Epithelial cell of proximal tubule (primary cell): Measurements from ENCODE around the gene ESX1. TPM values are rescaled to one million over a fixed set of nuclear protein-coding genes. Genes with fewer than 3 reads are reported as not detected.

Experiments
- DNase-seq: peaks from one replicate; pipeline ENCODE4 v3.0.0-alpha.2; 2011; ENCODE audit warnings: low read depth
- H3K4me3 ChIP-seq: 2 replicates; pipeline ENCODE4 v1.5.1; 2011; ENCODE audit warnings: low read depth, mild to moderate bottlenecking, low read length
- CTCF ChIP-seq: conservative IDR thresholded peaks from 2 replicates; pipeline ENCODE4 v1.5.1; 2012; ENCODE audit warnings: low read depth, mild to moderate bottlenecking, low read length
- total RNA-seq: library from RNA; depleted of rRNA; stranded (reverse); fragments of >200 nt; gene quantifications from 2 replicates; pipeline ENCODE4 v1.2.3, GENCODE V29; 2015

ESX1 gene
- total RNA-seq, 1 donor from 2014 or later: not detected

- no peak for TF ChIP-seq CTCF
- DNase-seq: no peak
- H3K4me3 ChIP-seq: no peak overlapping the region
Measured at GRCh38 chrX:104211187-104211586, 43.5 kb downstream of the ESX1 start.

- no peak for DNase-seq
Measured at GRCh38 chrX:104205548-104205947, 49.2 kb downstream of the ESX1 start.

More at GRCh38 chrX:104205548-104205947, 49.2 kb downstream of the ESX1 start:
- no peak for TF ChIP-seq CTCF
- H3K4me3 ChIP-seq: no peak overlapping the region

Other genes with a start within 250 kb of the ESX1 start
- not detected in 2 replicates for gene H2BW1, start 241.2 kb downstream of the ESX1 start, total RNA-seq
- not detected in 2 replicates for gene H2BW2, start 215.0 kb downstream of the ESX1 start, total RNA-seq
- gene TMSB15C, start 178.7 kb downstream of the ESX1 start, total RNA-seq: 2.9 and 4.1 TPM in 2 replicates
- 0.63 and 1.2 TPM in 2 replicates for gene ZCCHC18, start 142.4 kb downstream of the ESX1 start, total RNA-seq
- 3.0 and 5.2 TPM in 2 replicates for gene SLC25A53, start 97.9 kb downstream of the ESX1 start, total RNA-seq
- gene FAM199X, start 88.5 kb downstream of the ESX1 start, total RNA-seq: 16.1 and 16.3 TPM in 2 replicates